Measurements from ENCODE around the gene TMCO1. TPM values are rescaled to one million over a fixed set of nuclear protein-coding genes. Genes with fewer than 3 reads are reported as not detected.
"Not testable (repeated sequence)": the region's sequence is repeated elsewhere in the genome, so short reads cannot be mapped to it uniquely, and the experiment has no call there.

Gene TMCO1
- total and polyA plus RNA-seq, 7 experiments from 2014 or later, result 30.4 to 118 (median 51.9) TPM

GRCh38 chr1:165748550-165748949 lies 20.1 kb downstream of the TMCO1 start:
- DNase-seq (no peak), ATAC-seq (no peak)
- H3K9me3 Mint-ChIP-seq, result no peaks in the 10 kb centered on the region
- H3K4me1 Mint-ChIP-seq, result peaks cover 0 to 14% (median 7%) of the 10 kb centered on the region in 7 donors
- no peaks in the 10 kb centered on the region for H3K9me3 ChIP-seq (ENCODE audit: control insufficient read depth in 2 of 3, low read length in 3 of 3)
- intact Hi-C loops (cut with micrococcal nuclease), result no loop called here
- ChIA-PET POLR2A (interaction anchor here (1.0 kb wide), 1 partner anchor 21 kb away, joined by 5 read pairs; no protein-coding TSS in a partner anchor), CTCF (interaction anchor here (0.7 kb wide), 1 partner anchor 46 kb away, joined by 3 read pairs; no protein-coding TSS in a partner anchor)
- peaks cover 0 to 26% (median 10%) of the 10 kb centered on the region in 3 experiments for H3K36me3 ChIP-seq (ENCODE audit: control insufficient read depth in 2 of 3, insufficient read depth in 3 of 3, low read length in 3 of 3)
- H3K27ac Mint-ChIP-seq, result peak overlapping the region in 2 of 9 donors; percentile 4 to 9
- no peak overlapping the region for H3K4me3 Mint-ChIP-seq
- H3K4me1 ChIP-seq (ENCODE audit: control insufficient read depth in 2 of 2, insufficient read depth in 2 of 2, low read length in 2 of 2), result no peaks in the 10 kb centered on the region
- H3K36me3 Mint-ChIP-seq, result peaks cover 4 to 39% (median 17%) of the 10 kb centered on the region in 5 donors
- H3K27ac ChIP-seq (ENCODE audit: low read depth, low read length), result no peak overlapping the region
- no peak overlapping the region for H3K4me3 ChIP-seq (ENCODE audit: low read length)
- H3K27me3 Mint-ChIP-seq, result no peaks in the 10 kb centered on the region
- no peaks in the 10 kb centered on the region for H3K27me3 ChIP-seq (ENCODE audit: control insufficient read depth in 2 of 2, insufficient read depth in 2 of 2, low read length in 2 of 2)

- no peaks in the 10 kb centered on the region for H3K4me1 ChIP-seq (ENCODE audit: control insufficient read depth in 2 of 2, insufficient read depth in 2 of 2, low read length in 2 of 2)
- no peaks in the 10 kb centered on the region for H3K27me3 Mint-ChIP-seq
- no peaks in the 10 kb centered on the region for H3K9me3 Mint-ChIP-seq
- no peak overlapping the region for H3K4me3 ChIP-seq (ENCODE audit: low read length)
- H3K4me1 Mint-ChIP-seq, result peaks cover 0 to 14% (median 7%) of the 10 kb centered on the region in 7 donors
- ATAC-seq, result no peak
- POLR2A ChIA-PET, result interaction anchor here (0.7 to 1.0 kb wide), 2 partner anchors 22 to 28 kb away, joined by 3 to 5 read pairs; no protein-coding TSS in a partner anchor
- H3K36me3 Mint-ChIP-seq, result peaks cover 5 to 38% (median 21%) of the 10 kb centered on the region in 5 donors
- no peak overlapping the region for H3K4me3 Mint-ChIP-seq
- CTCF ChIA-PET, result interaction anchor here (0.6 kb wide), 1 partner anchor 14 kb away, joined by 3 read pairs; no protein-coding TSS in a partner anchor
- H3K27ac ChIP-seq (ENCODE audit: low read depth, low read length), result no peak overlapping the region
- no peaks in the 10 kb centered on the region for H3K9me3 ChIP-seq (ENCODE audit: control insufficient read depth in 2 of 3, low read length in 3 of 3)
- DNase-seq, result no peak
- peaks cover 4 to 25% (median 14%) of the 10 kb centered on the region in 3 experiments for H3K36me3 ChIP-seq (ENCODE audit: control insufficient read depth in 2 of 3, insufficient read depth in 3 of 3, low read length in 3 of 3)
- H3K27ac Mint-ChIP-seq, result no peak overlapping the region
- H3K27me3 ChIP-seq (ENCODE audit: control insufficient read depth in 2 of 2, insufficient read depth in 2 of 2, low read length in 2 of 2), result no peaks in the 10 kb centered on the region
- intact Hi-C loops (cut with micrococcal nuclease), result no loop called here
These were observed 20.8 kb downstream of the TMCO1 start for GRCh38 chr1:165747632-165748447.

GRCh38 chr1:165744913-165745312 lies 23.8 kb downstream of the TMCO1 start:
- H3K4me1 ChIP-seq (ENCODE audit: control insufficient read depth in 2 of 2, insufficient read depth in 2 of 2, low read length in 2 of 2); H3K27ac Mint-ChIP-seq; intact Hi-C loops (cut with micrococcal nuclease); ATAC-seq; DNase-seq; H3K4me3 Mint-ChIP-seq; H3K27ac ChIP-seq (ENCODE audit: low read depth, low read length); H3K9me3 Mint-ChIP-seq; H3K4me3 ChIP-seq (ENCODE audit: low read length); H3K27me3 Mint-ChIP-seq; H3K27me3 ChIP-seq (ENCODE audit: control insufficient read depth in 2 of 2, insufficient read depth in 2 of 2, low read length in 2 of 2); H3K9me3 ChIP-seq (ENCODE audit: control insufficient read depth in 2 of 3, low read length in 3 of 3); CTCF ChIA-PET: not testable (repeated sequence)
- POLR2A ChIA-PET, result interaction anchor here (0.7 to 1.1 kb wide), 2 partner anchors 24 to 87 kb away, joined by 3 to 4 read pairs; no protein-coding TSS in a partner anchor
- Mint-ChIP-seq H3K4me1 (peaks cover 3 to 18% (median 12%) of the 10 kb centered on the region in 7 donors), H3K36me3 (peaks cover 11 to 57% (median 42%) of the 10 kb centered on the region in 5 donors)
- peaks cover 18 to 45% (median 22%) of the 10 kb centered on the region in 3 experiments for H3K36me3 ChIP-seq (ENCODE audit: control insufficient read depth in 2 of 3, insufficient read depth in 3 of 3, low read length in 3 of 3)

GRCh38 chr1:165742194-165742593 lies 26.5 kb downstream of the TMCO1 start:
- POLR2A ChIA-PET, result no interaction called here

GRCh38 chr1:165738794-165739193 lies 29.9 kb downstream of the TMCO1 start:
- H3K4me3 Mint-ChIP-seq, result no peak overlapping the region
- ChIA-PET POLR2A (no interaction called here), CTCF (interaction anchor here (0.9 kb wide), 1 partner anchor 345 kb away, joined by 3 read pairs; no protein-coding TSS in a partner anchor)
- H3K27me3 ChIP-seq (ENCODE audit: control insufficient read depth in 2 of 2, insufficient read depth in 2 of 2, low read length in 2 of 2), result no peaks in the 10 kb centered on the region
- H3K36me3 ChIP-seq (ENCODE audit: control insufficient read depth in 2 of 3, insufficient read depth in 3 of 3, low read length in 3 of 3), result peaks cover 8 to 49% (median 22%) of the 10 kb centered on the region in 3 experiments
- no peak overlapping the region for H3K4me3 ChIP-seq (ENCODE audit: low read length)
- H3K27ac ChIP-seq (ENCODE audit: low read depth, low read length), result no peak overlapping the region
- H3K27me3 Mint-ChIP-seq, result no peaks in the 10 kb centered on the region
- DNase-seq (no peak), ATAC-seq (no peak)
- no peaks in the 10 kb centered on the region for H3K9me3 ChIP-seq (ENCODE audit: control insufficient read depth in 2 of 3, low read length in 3 of 3)
- H3K4me1 Mint-ChIP-seq, result peaks cover 2 to 25% (median 13%) of the 10 kb centered on the region in 7 donors
- intact Hi-C loops (cut with micrococcal nuclease), result loop anchor here in 1 of 2 donors (10.0 kb wide), 1 partner anchor 136 kb away; no protein-coding TSS in a partner anchor
- no peaks in the 10 kb centered on the region for H3K9me3 Mint-ChIP-seq
- peaks cover 11 to 43% (median 36%) of the 10 kb centered on the region in 5 donors for H3K36me3 Mint-ChIP-seq
- peak overlapping the region in 1 of 9 donors; percentile 47 for H3K27ac Mint-ChIP-seq
- no peaks in the 10 kb centered on the region for H3K4me1 ChIP-seq (ENCODE audit: control insufficient read depth in 2 of 2, insufficient read depth in 2 of 2, low read length in 2 of 2)

More at GRCh38 chr1:165742194-165742593, 26.5 kb downstream of the TMCO1 start:
- Histone ChIP-seq H3K4me1 (ENCODE audit: control insufficient read depth in 2 of 2, insufficient read depth in 2 of 2, low read length in 2 of 2) (no peaks in the 10 kb centered on the region), H3K27me3 (ENCODE audit: control insufficient read depth in 2 of 2, insufficient read depth in 2 of 2, low read length in 2 of 2) (no peaks in the 10 kb centered on the region), H3K36me3 (ENCODE audit: control insufficient read depth in 2 of 3, insufficient read depth in 3 of 3, low read length in 3 of 3) (peaks cover 8 to 53% (median 22%) of the 10 kb centered on the region in 3 experiments), H3K9me3 (ENCODE audit: control insufficient read depth in 2 of 3, low read length in 3 of 3) (no peaks in the 10 kb centered on the region), H3K27ac (ENCODE audit: low read depth, low read length) (no peak overlapping the region), H3K4me3 (ENCODE audit: low read length) (no peak overlapping the region)
- CTCF ChIA-PET, result no interaction called here
- no peaks in the 10 kb centered on the region for H3K27me3 Mint-ChIP-seq
- intact Hi-C loops (cut with micrococcal nuclease), result no loop called here
- H3K4me3 Mint-ChIP-seq, result no peak overlapping the region
- ATAC-seq, result no peak
- no peak for DNase-seq
- H3K36me3 Mint-ChIP-seq, result peaks cover 6 to 47% (median 44%) of the 10 kb centered on the region in 5 donors
- peaks cover 2 to 25% (median 14%) of the 10 kb centered on the region in 7 donors for H3K4me1 Mint-ChIP-seq
- H3K9me3 Mint-ChIP-seq, result no peaks in the 10 kb centered on the region
- no peak overlapping the region for H3K27ac Mint-ChIP-seq

GRCh38 chr1:165737196-165737595 lies 31.5 kb downstream of the TMCO1 start:
- CTCF ChIA-PET, result no interaction called here
- peaks cover 0 to 41% (median 11%) of the 10 kb centered on the region in 3 experiments for H3K36me3 ChIP-seq (ENCODE audit: control insufficient read depth in 2 of 3, insufficient read depth in 3 of 3, low read length in 3 of 3)
- Mint-ChIP-seq H3K27me3 (no peaks in the 10 kb centered on the region), H3K4me1 (peaks cover 2 to 25% (median 11%) of the 10 kb centered on the region in 7 donors), H3K4me3 (no peak overlapping the region), H3K9me3 (no peaks in the 10 kb centered on the region), H3K27ac (peak overlapping the region in 3 of 9 donors; percentile 43 to 67 (median 63)), H3K36me3 (peaks cover 4 to 31% (median 25%) of the 10 kb centered on the region in 5 donors)
- H3K4me3 ChIP-seq (ENCODE audit: low read length), result no peak overlapping the region
- H3K4me1 ChIP-seq (ENCODE audit: control insufficient read depth in 2 of 2, insufficient read depth in 2 of 2, low read length in 2 of 2), result no peaks in the 10 kb centered on the region
- intact Hi-C loops (cut with micrococcal nuclease), result loop anchor here in 1 of 2 donors (10.0 kb wide), 1 partner anchor 138 kb away; no protein-coding TSS in a partner anchor
- no peaks in the 10 kb centered on the region for H3K27me3 ChIP-seq (ENCODE audit: control insufficient read depth in 2 of 2, insufficient read depth in 2 of 2, low read length in 2 of 2)
- H3K9me3 ChIP-seq (ENCODE audit: control insufficient read depth in 2 of 3, low read length in 3 of 3), result no peaks in the 10 kb centered on the region
- DNase-seq, result no peak
- H3K27ac ChIP-seq (ENCODE audit: low read depth, low read length), result no peak overlapping the region
- POLR2A ChIA-PET, result interaction anchor here (0.8 kb wide), 1 partner anchor 32 kb away, joined by 3 read pairs; the partner anchor contains the start of gene TMCO1
- no peak for ATAC-seq
